Ectodermal cell (in vitro differentiated cells): ENCODE measurements around the gene RYK.

ENCODE experiments used
- H3K27ac ChIP-seq: 2 replicates; pipeline ENCODE4 v1.7.0; 2013; ENCODE audit warnings: mild to moderate bottlenecking, low read depth, low read length; ENCODE audit not compliant: insufficient read depth, poor library complexity, severe bottlenecking
- H3K27me3 ChIP-seq: 2 replicates; pipeline ENCODE4 v1.7.0; 2013; ENCODE audit warnings: mild to moderate bottlenecking, low read length; ENCODE audit not compliant: insufficient read depth, control insufficient read depth, poor library complexity, severe bottlenecking
- H3K36me3 ChIP-seq: one replicate; pipeline ENCODE4 v1.7.0; 2013; ENCODE audit warnings: low read length; ENCODE audit not compliant: control insufficient read depth, insufficient read depth
- H3K4me1 ChIP-seq: one replicate; pipeline ENCODE4 v1.7.0; 2013; ENCODE audit warnings: low read length; ENCODE audit not compliant: control insufficient read depth, insufficient read depth
- H3K4me3 ChIP-seq: 2 replicates; pipeline ENCODE4 v1.7.0; 2013; ENCODE audit warnings: low read depth, low read length, control low read depth; ENCODE audit not compliant: insufficient read depth
- H3K9me3 ChIP-seq: 2 replicates; pipeline ENCODE4 v1.7.0; 2013; ENCODE audit warnings: mild to moderate bottlenecking, low read length, moderate library complexity; ENCODE audit not compliant: control insufficient read depth
- WGBS, 2 experiments: methylation state at CpG; one replicate each; pipeline ENCODE4 v1.1.7; 2013; ENCODE audit warnings: missing lambda C conversion rate in 2 of 2; 5-methylcytosine and 5-hydroxymethylcytosine counted together

RYK gene

DNA sequence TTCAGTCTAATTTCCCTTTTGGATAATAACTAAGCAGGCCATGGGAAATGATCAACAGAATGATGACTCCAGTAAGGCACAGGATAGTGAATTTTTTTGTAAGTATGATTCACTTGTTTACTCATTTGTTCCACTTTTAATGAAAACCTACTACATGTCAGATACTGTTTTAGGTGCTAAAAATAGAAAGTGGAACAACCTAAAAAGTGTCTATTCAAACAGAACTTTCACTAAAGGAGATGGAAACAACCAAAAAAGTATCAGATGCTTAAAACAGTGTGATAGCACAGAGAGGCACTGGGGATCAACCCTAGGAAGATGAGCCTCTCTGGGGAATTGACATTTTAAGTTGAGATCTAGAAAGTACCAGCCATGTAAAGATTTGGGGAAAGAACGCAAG, 11.1 kb downstream of the RYK start:
- Histone ChIP-seq H3K4me1 (peaks cover 6% of the 10 kb centered on the region), H3K4me3 (no peak overlapping the region), H3K27me3 (no peaks in the 10 kb centered on the region), H3K9me3 (no peaks in the 10 kb centered on the region), H3K27ac (no peak overlapping the region), H3K36me3 (no peaks in the 10 kb centered on the region)
- 95 to 100% methylated on average over 1 of the region's 1 CpG for WGBS, 2 experiments

DNA sequence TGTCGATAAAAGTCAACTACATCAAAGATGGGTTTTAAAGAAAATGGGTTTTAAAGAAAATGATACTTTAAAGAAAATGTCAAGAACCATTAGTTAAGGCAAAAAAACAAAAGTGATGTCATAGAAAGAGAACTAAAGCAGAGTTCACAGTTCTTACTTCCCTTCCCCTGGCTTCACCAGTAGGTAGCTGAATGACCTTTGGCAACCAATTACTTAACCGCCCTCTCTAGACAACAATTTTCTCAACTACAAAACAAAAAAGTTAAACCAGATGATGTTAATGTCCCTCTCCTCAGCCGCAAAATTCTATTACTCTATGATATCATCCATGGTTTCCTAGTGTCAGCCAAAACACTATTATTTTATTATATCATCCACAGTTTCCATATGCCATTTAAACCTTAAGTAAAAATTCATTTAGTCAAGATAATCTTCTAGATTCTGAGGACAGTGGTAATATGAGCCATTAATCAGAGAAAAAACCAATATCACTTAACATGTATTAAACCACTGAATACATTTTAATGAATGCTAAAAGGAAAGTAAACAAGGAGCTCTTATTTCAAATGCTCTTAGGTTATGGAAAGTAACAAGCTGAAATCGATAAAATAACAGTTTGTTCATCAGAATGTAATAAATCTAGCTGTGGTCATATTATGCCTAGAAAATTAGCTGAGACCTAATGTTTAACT, 13.1 kb downstream of the RYK start:
- no peaks in the 10 kb centered on the region for H3K9me3 ChIP-seq
- H3K4me3 ChIP-seq: no peak overlapping the region
- H3K27me3 ChIP-seq: no peaks in the 10 kb centered on the region
- H3K4me1 ChIP-seq: no peaks in the 10 kb centered on the region
- H3K27ac ChIP-seq: no peak overlapping the region
- no peaks in the 10 kb centered on the region for H3K36me3 ChIP-seq
- WGBS, 2 experiments: 90 to 95% methylated on average over 4 of the region's 4 CpGs

GRCh38 chr3:134236505-134237170, 14.0 kb downstream of the RYK start:
- Histone ChIP-seq H3K4me3 (no peak overlapping the region), H3K27ac (no peak overlapping the region), H3K9me3 (no peaks in the 10 kb centered on the region), H3K36me3 (no peaks in the 10 kb centered on the region), H3K4me1 (no peaks in the 10 kb centered on the region), H3K27me3 (no peaks in the 10 kb centered on the region)
- WGBS, 2 experiments: 84 to 92% methylated on average over 3 of the region's 3 CpGs

DNA sequence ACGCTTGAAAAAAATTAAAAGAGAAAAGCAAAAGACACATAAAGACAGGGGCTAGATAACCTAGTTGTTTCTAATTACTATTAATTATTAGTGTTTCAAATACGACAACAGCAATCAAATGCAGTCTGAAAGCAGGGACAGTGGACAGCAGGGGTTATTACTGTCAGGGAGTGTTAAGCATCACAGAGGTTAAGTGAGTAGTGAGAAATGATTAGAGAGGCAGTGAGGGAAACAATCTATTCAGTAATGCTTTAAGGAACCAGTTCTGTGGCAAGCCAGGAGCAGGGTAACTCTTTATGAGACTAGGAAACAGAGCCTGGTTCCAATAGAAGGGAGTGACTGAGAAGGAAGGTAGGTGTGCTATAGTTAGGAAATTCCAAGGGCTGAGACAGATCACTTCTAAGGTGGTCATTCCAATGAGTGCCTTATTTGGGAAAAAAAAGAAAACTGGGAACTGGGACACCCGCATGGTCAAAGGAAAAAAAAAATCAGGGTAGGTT, 15.0 kb downstream of the RYK start:
- Histone ChIP-seq H3K27ac (no peak overlapping the region), H3K4me1 (no peaks in the 10 kb centered on the region), H3K9me3 (no peaks in the 10 kb centered on the region), H3K4me3 (no peak overlapping the region), H3K36me3 (no peaks in the 10 kb centered on the region), H3K27me3 (no peaks in the 10 kb centered on the region)
- WGBS, 2 experiments: 91 to 92% methylated on average over 2 to 3 of the region's 3 CpGs

GRCh38 chr3:134232951-134233350, 17.7 kb downstream of the RYK start:
- no peaks in the 10 kb centered on the region for H3K4me1 ChIP-seq
- no peaks in the 10 kb centered on the region for H3K9me3 ChIP-seq
- H3K27ac ChIP-seq: no peak overlapping the region
- H3K36me3 ChIP-seq: no peaks in the 10 kb centered on the region
- H3K4me3 ChIP-seq: no peak overlapping the region
- no peaks in the 10 kb centered on the region for H3K27me3 ChIP-seq

- H3K36me3 ChIP-seq: no peaks in the 10 kb centered on the region
- no peak overlapping the region for H3K27ac ChIP-seq
- no peaks in the 10 kb centered on the region for H3K27me3 ChIP-seq
- no peaks in the 10 kb centered on the region for H3K9me3 ChIP-seq
- H3K4me1 ChIP-seq: no peaks in the 10 kb centered on the region
- no peak overlapping the region for H3K4me3 ChIP-seq
Measured at GRCh38 chr3:134232151-134232550, 18.5 kb downstream of the RYK start.

DNA sequence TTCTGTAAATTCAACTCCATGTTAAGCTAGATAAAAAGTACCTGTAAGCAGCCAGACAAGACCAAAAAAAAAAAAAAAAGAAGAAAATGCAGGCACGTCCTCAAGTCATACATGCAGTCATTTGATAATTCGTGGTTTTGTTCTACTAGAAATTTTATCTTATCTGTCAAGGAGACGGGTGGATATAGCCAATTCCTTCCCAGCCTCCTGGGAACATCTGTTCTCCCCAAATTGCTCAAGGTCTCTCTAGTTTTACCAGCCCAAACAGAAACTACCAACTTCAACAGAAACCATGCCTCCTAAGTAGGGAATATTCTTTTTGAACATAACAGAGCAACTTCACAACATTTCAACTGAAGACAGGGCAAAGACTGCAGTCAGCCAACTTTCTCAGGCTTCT, 19.5 kb downstream of the RYK start:
- no peaks in the 10 kb centered on the region for H3K4me1 ChIP-seq
- no peak overlapping the region for H3K27ac ChIP-seq
- no peak overlapping the region for H3K4me3 ChIP-seq
- no peaks in the 10 kb centered on the region for H3K9me3 ChIP-seq
- no peaks in the 10 kb centered on the region for H3K27me3 ChIP-seq
- no peaks in the 10 kb centered on the region for H3K36me3 ChIP-seq
- 93 to 95% methylated on average over 3 of the region's 3 CpGs for WGBS, 2 experiments

GRCh38 chr3:134229038-134229437, 21.6 kb downstream of the RYK start:
- Histone ChIP-seq H3K9me3 (no peaks in the 10 kb centered on the region), H3K27me3 (no peaks in the 10 kb centered on the region), H3K36me3 (no peaks in the 10 kb centered on the region), H3K27ac (no peak overlapping the region), H3K4me1 (no peaks in the 10 kb centered on the region), H3K4me3 (no peak overlapping the region)
- 51 to 55% methylated on average over 7 to 8 of the region's 8 CpGs for WGBS, 2 experiments

GRCh38 chr3:134228479-134228878, 22.2 kb downstream of the RYK start:
- 100% methylated on average over 2 of the region's 2 CpGs for WGBS, 2 experiments
- Histone ChIP-seq H3K4me3 (no peak overlapping the region), H3K4me1 (no peaks in the 10 kb centered on the region), H3K9me3 (no peaks in the 10 kb centered on the region), H3K27ac (no peak overlapping the region), H3K36me3 (no peaks in the 10 kb centered on the region), H3K27me3 (no peaks in the 10 kb centered on the region)

- WGBS, 2 experiments: 93 to 96% methylated on average over 4 to 5 of the region's 6 CpGs
- H3K27ac ChIP-seq: no peak overlapping the region
Measured at GRCh38 chr3:134228035-134228434, 22.6 kb downstream of the RYK start.

More at GRCh38 chr3:134228035-134228434, 22.6 kb downstream of the RYK start:
- Histone ChIP-seq H3K36me3 (no peaks in the 10 kb centered on the region), H3K27me3 (no peaks in the 10 kb centered on the region), H3K9me3 (no peaks in the 10 kb centered on the region), H3K4me3 (no peak overlapping the region), H3K4me1 (no peaks in the 10 kb centered on the region)
